HepG2 (cell line): ENCODE data around the gene SERINC4. TPM values are rescaled to one million over a fixed set of nuclear protein-coding genes. Genes with fewer than 3 reads are reported as not detected.

ENCODE experiments used
- ATAC-seq: fragments of 200-7000 bp; cut with Tn5 transposase; 3 replicates; pipeline ENCODE4 v1.9.1; 2020; ENCODE audit warnings: mild to moderate bottlenecking, moderate library complexity
- BruUV-seq: library from RNA; stranded (reverse); fragments of 400-500 nt; replicated peaks from 2 replicates; lab custom pipeline; 2021; lab: Mats Ljungman, UMichigan
- CTCF ChIA-PET: fragments of 300-600 bp; formaldehyde crosslinking; extraction: SDS; loops from one replicate; lab custom pipeline; 2021; ENCODE audit warnings: low total read pairs, inconsistent platforms, low intra/inter-chr PET ratio; lab: Yijun Ruan, JAX
- POLR2A ChIA-PET: fragments of 350-600 bp; sonication (Branson Sonifier 250); formaldehyde crosslinking; loops from one replicate; lab custom pipeline; 2020; ENCODE audit warnings: antibody characterized with exemption, inconsistent platforms; lab: Yijun Ruan, JAX
- DNase-seq: peaks from one replicate; pipeline ENCODE4 v3.0.0-alpha.2; 2015; ENCODE audit warnings: low spot score
- FAIRE-seq: peaks from 3 replicates; lab custom pipeline; 2011; peaks lifted over from hg19 to GRCh38; lab: Jason Lieb, UNC
- H2AFZ ChIP-seq: one replicate; pipeline ENCODE4 v1.6.1; 2011; ENCODE audit warnings: low read length, inconsistent platforms
- H3K27ac ChIP-seq: fragments of 300-600 bp; 3 replicates; pipeline ENCODE4 v1.8.0; 2011; ENCODE audit warnings: mixed run types, mild to moderate bottlenecking, mixed read lengths, low read length, inconsistent platforms; ENCODE audit not compliant: insufficient read depth; ENCODE audit errors: extremely low read length
- H3K27me3 ChIP-seq, 2 experiments: fragments of 200-600 bp in 1 of 2; 2 replicates in 1 of 2; 3 replicates in 1 of 2; pipeline versions ENCODE4 v1.6.0 to v1.8.0; 2011; ENCODE audit warnings: low read length in 2 of 2, mild to moderate bottlenecking in 2 of 2, moderate library complexity in 2 of 2, inconsistent platforms in 1 of 2; ENCODE audit not compliant: insufficient read depth in 2 of 2, control insufficient read depth in 1 of 2
- H3K36me3 ChIP-seq, 2 experiments: fragments of 200-600 bp in 1 of 2; replicated peaks in 1 of 2; 2 replicates in 1 of 2; 3 replicates in 1 of 2; pipeline versions ENCODE4 v1.5.1 to v1.8.0; 2011; ENCODE audit warnings: low read length in 2 of 2, inconsistent platforms in 1 of 2; ENCODE audit not compliant: insufficient read depth in 2 of 2, control insufficient read depth in 1 of 2
- H3K4me1 ChIP-seq: 2 replicates; pipeline ENCODE4 v1.5.1; 2012; ENCODE audit warnings: low read length, inconsistent platforms; ENCODE audit not compliant: insufficient read depth
- H3K4me2 ChIP-seq: 2 replicates; pipeline ENCODE4 v1.6.0; 2011; ENCODE audit warnings: low read depth, low read length, inconsistent platforms
- H3K4me3 ChIP-seq, 3 experiments: fragments of 200-600 bp in 1 of 3; sonication (generic), shearing (Covaris generic) in 1 of 3; replicated peaks in 1 of 3; 2 replicates each; pipeline ENCODE4 v1.5.1; 2011 to 2016; ENCODE audit warnings: low read length in 3 of 3, inconsistent platforms in 2 of 3, low read depth in 2 of 3, mild to moderate bottlenecking in 2 of 3, control low read depth in 1 of 3, mixed read lengths in 1 of 3; ENCODE audit not compliant: insufficient read depth in 1 of 3
- H3K79me2 ChIP-seq: one replicate; pipeline ENCODE4 v1.6.1; 2011; ENCODE audit warnings: low read length, inconsistent platforms; ENCODE audit not compliant: insufficient read depth
- H3K9ac ChIP-seq: 2 replicates; pipeline ENCODE4 v1.6.0; 2011; ENCODE audit warnings: mild to moderate bottlenecking, low read depth, low read length, inconsistent platforms; ENCODE audit not compliant: insufficient read depth
- H3K9me3 ChIP-seq: 2 replicates; pipeline ENCODE4 v1.5.1; 2012; ENCODE audit warnings: mild to moderate bottlenecking, low read length
- H4K20me1 ChIP-seq: 2 replicates; pipeline ENCODE4 v1.6.0; 2011; ENCODE audit warnings: inconsistent platforms, mild to moderate bottlenecking, low read length, moderate library complexity; ENCODE audit not compliant: insufficient read depth
- IRX3 ChIP-seq: sonication (generic); formaldehyde crosslinking; IDR thresholded peaks from 2 replicates; pipeline ENCODE4 v1.8.1; 2023; ENCODE audit warnings: mild to moderate bottlenecking, low read depth, missing genetic modification reagents, borderline replicate concordance
- KLF12 ChIP-seq: sonication (generic); formaldehyde crosslinking; IDR thresholded peaks from 2 replicates; pipeline ENCODE4 v1.4.0; 2020; ENCODE audit warnings: missing genetic modification reagents, borderline replicate concordance
- NCOA1 ChIP-seq: sonication (generic); formaldehyde crosslinking; IDR thresholded peaks from 2 replicates; pipeline ENCODE4 v1.9.0; 2021; ENCODE audit warnings: missing genetic modification reagents
- NONO ChIP-seq, 2 experiments: fragments of 450-650 bp in 1 of 2; sonication (generic) in 1 of 2; formaldehyde crosslinking in 1 of 2; IDR thresholded peaks in 1 of 2; conservative IDR thresholded peaks in 1 of 2; 2 replicates each; pipeline versions ENCODE4 v1.6.1 to v1.8.0; 2017 to 2022; ENCODE audit warnings: mild to moderate bottlenecking in 1 of 2, missing genetic modification reagents in 1 of 2, moderate library complexity in 1 of 2
- POLR2AphosphoS5 ChIP-seq: IDR thresholded peaks from 2 replicates; pipeline ENCODE4 v1.6.1; 2012; ENCODE audit warnings: low read depth, low read length
- POLR2G ChIP-seq: fragments of 200-400 bp; formaldehyde crosslinking; IDR thresholded peaks from 2 replicates; pipeline ENCODE4 v1.6.1; 2018; ENCODE audit warnings: mild to moderate bottlenecking, low read depth, low read length, moderate library complexity
- ZNF317 ChIP-seq: sonication (generic); formaldehyde crosslinking; IDR thresholded peaks from 2 replicates; pipeline ENCODE4 v1.5.0; 2020; ENCODE audit warnings: mild to moderate bottlenecking, missing genetic modification reagents
- WGBS: methylation state at CpG from one replicate; pipeline ENCODE4 v1.1.6; 2017; ENCODE audit warnings: low lambda C conversion rate; 5-methylcytosine and 5-hydroxymethylcytosine counted together
- in situ Hi-C: cut with HindIII; loops from 2 replicates; pipeline ENCODE4 v1.10.0; 2017; ENCODE audit warnings: low pct_unique_long_range_greater_than_20kb; ENCODE audit not compliant: extremely low pct_ligation_motif_present
- intact Hi-C: fragments of 100-400 bp; cut with micrococcal nuclease; formaldehyde crosslinking; loops from one replicate; pipeline ENCODE4 v1.10.0; 2022; ENCODE audit not compliant: unreplicated experiment
- polyA plus RNA-seq, 8 experiments: library from polyadenylated mRNA; depleted of rRNA in 3 of 8; stranded (reverse) in 7 of 8; unstranded in 1 of 8; fragments of >200 nt; fragmentation: Illumina TruSeq in 4 of 8; extraction: Trizol in 4 of 8; gene quantifications; 2 replicates each; pipeline versions ENCODE4 v1.2.1 to v1.2.3, GENCODE V29; 2011 to 2016; ENCODE audit warnings: low read depth in 4 of 8, missing spikeins in 1 of 8, mixed read lengths in 1 of 8; ENCODE audit not compliant: insufficient read depth in 1 of 8
- total RNA-seq, 5 experiments: library from RNA; depleted of rRNA; stranded (reverse); fragments of >200 nt; fragmentation: Illumina TruSeq; extraction: Trizol; gene quantifications; 2 replicates each; pipeline ENCODE4 v1.2.3, GENCODE V29; 2016; ENCODE audit warnings: low read depth in 1 of 5

Gene SERINC4
- total and polyA plus RNA-seq, 2 of the 13 experiments (the other 11 are each of a cell fraction or from before 2014, with no cell fraction given): not detected

- no peaks in the 10 kb centered on the region for H3K9me3 ChIP-seq
- no peak overlapping the region for H2AFZ ChIP-seq
- POLR2A ChIA-PET: interaction anchor here (1.3 to 5.2 kb wide), 2 partner anchors 18 to 29 kb away, joined by 5 to 34 read pairs; partner anchors contain the start of genes ELL3 and MFAP1
- DNase-seq (no peak), FAIRE-seq (no peak)
- intact Hi-C loops: no loop called here
- H3K27me3 ChIP-seq: no peaks in the 10 kb centered on the region; a peak in 1 of 5 replicates
- BruUV-seq: no TSS peak
- H3K79me2 ChIP-seq: peaks cover 26% of the 10 kb centered on the region
- peaks cover 28% of the 10 kb centered on the region for H4K20me1 ChIP-seq
- no peak overlapping the region for H3K9ac ChIP-seq
- no peak overlapping the region for H3K4me2 ChIP-seq
- CTCF ChIA-PET: no interaction called here
- 98% methylated on average over 2 of the region's 2 CpGs for WGBS
- no peak overlapping the region for H3K27ac ChIP-seq
- TF ChIP-seq POLR2AphosphoS5 (peak; percentile 50), IRX3 (CRISPR knock-in tag) (no peak), NCOA1 (CRISPR knock-in tag) (no peak), NONO (IDR thresholded peaks at IDR 0.05) (no peak), NONO (CRISPR knock-in tag; conservative IDR thresholded peaks at IDR 0.05) (peak; percentile 58; the same call in 1 of the 2 replicates), KLF12 (CRISPR knock-in tag) (no peak), ZNF317 (CRISPR knock-in tag) (no peak), POLR2G (0 out of 2 replicates have a peak, but pooled peaks have one; percentile 14)
- TF ChIP-seq, all 625 proteins: peak for 3
- Histone ChIP-seq H3K4me1 (peaks cover 67% of the 10 kb centered on the region), H3K36me3 (peaks cover 8 to 35% of the 10 kb centered on the region in 2 experiments), H3K4me3 (no peak overlapping the region)
- ATAC-seq: no peak
- in situ Hi-C loops: no loop called here
Observed at GRCh38 chr15:43795197-43795596, 4.8 kb downstream of the SERINC4 start.
